Measurements from ENCODE around the gene FAM162A.

- TF ChIP-seq SP1 (IDR thresholded peaks at IDR 0.05) = no peak
- TF ChIP-seq NFRKB (IDR thresholded peaks at IDR 0.05) = no peak
- no peak for TF ChIP-seq HDGF (IDR thresholded peaks at IDR 0.05; ENCODE audit: borderline replicate concordance)
- no peak for TF ChIP-seq FOXK2 (IDR thresholded peaks at IDR 0.05)
- no peak for TF ChIP-seq SUZ12 (IDR thresholded peaks at IDR 0.05)
- TF ChIP-seq FOXM1 (IDR thresholded peaks at IDR 0.05; ENCODE audit: borderline replicate concordance) = no peak
- no peak for TF ChIP-seq LEF1 (IDR thresholded peaks at IDR 0.05; ENCODE audit: borderline replicate concordance)
- no peak for TF ChIP-seq BHLHE40 (IDR thresholded peaks at IDR 0.05; ENCODE audit: borderline replicate concordance)
- no peak for TF ChIP-seq FOXA1 (IDR thresholded peaks at IDR 0.05)
- no peak for TF ChIP-seq ZNF384 (IDR thresholded peaks at IDR 0.05)
- no peak for TF ChIP-seq ELF4 (IDR thresholded peaks at IDR 0.05)
- no peak for TF ChIP-seq CTBP1 (IDR thresholded peaks at IDR 0.05; ENCODE audit: borderline replicate concordance)
- no peak for TF ChIP-seq ARNT (IDR thresholded peaks at IDR 0.05)
- TF ChIP-seq TARDBP (IDR thresholded peaks at IDR 0.05) = no peak
Measured at GRCh38 chr3:122421101-122421500, 37.1 kb downstream of the FAM162A start.

Data from HEK293T (cell line).